Upper lobe of right lung (tissue), 1 donor: Measurements from ENCODE around the gene PDCD2L. TPM values are rescaled to one million over a fixed set of nuclear protein-coding genes. Genes with fewer than 3 reads are reported as not detected.

Experiments used
- ATAC-seq: fragments of 200-7000 bp; cut with Tn5 transposase; one replicate; pipeline ENCODE4 v1.9.1; 2020; ENCODE audit warnings: mild to moderate bottlenecking, moderate library complexity
- DNase-seq: peaks from one replicate; pipeline ENCODE4 v3.0.0-alpha.2; 2020
- H3K27ac ChIP-seq: fragments of 200-600 bp; one replicate; pipeline ENCODE4 v1.8.0; 2022
- H3K27me3 ChIP-seq: fragments of 200-600 bp; one replicate; pipeline ENCODE4 v1.8.0; 2022; ENCODE audit warnings: mild to moderate bottlenecking
- H3K36me3 ChIP-seq: fragments of 200-600 bp; one replicate; pipeline ENCODE4 v1.8.0; 2022
- H3K4me1 ChIP-seq: fragments of 200-600 bp; one replicate; pipeline ENCODE4 v1.8.0; 2022
- H3K4me3 ChIP-seq: fragments of 200-600 bp; one replicate; pipeline ENCODE4 v1.8.0; 2022; ENCODE audit warnings: mild to moderate bottlenecking
- H3K9me3 ChIP-seq: fragments of 200-600 bp; one replicate; pipeline ENCODE4 v1.8.0; 2022
- CTCF ChIP-seq: fragments of 200-600 bp; IDR thresholded peaks from one replicate; pipeline ENCODE4 v1.8.0; 2022; ENCODE audit warnings: antibody characterized with exemption
- intact Hi-C: fragments of 100-400 bp; cut with DNase I; formaldehyde crosslinking; loops from one replicate; pipeline ENCODE4 v1.11.0; 2022
- total RNA-seq: library from RNA; stranded (reverse); fragmentation: NEBNext Ultra II Directional; extraction: Animal tissue kit (Norgen Biotek cat#: 25700); gene quantifications from one replicate; pipeline ENCODE4 v1.2.1, GENCODE V29; 2021
- donor health status: DM: no; HTN: yes; CAD: no; lungs with severe emphysema.

PDCD2L gene
- total RNA-seq, 1 donor from 2014 or later: 7.4 TPM

GRCh38 chr19:34402074-34402600 lies 2.1 kb upstream of the PDCD2L start:
- Histone ChIP-seq H3K27ac (no peak overlapping the region), H3K27me3 (no peaks in the 10 kb centered on the region), H3K4me3 (no peak overlapping the region), H3K4me1 (peaks cover 4% of the 10 kb centered on the region), H3K36me3 (peaks cover 36% of the 10 kb centered on the region), H3K9me3 (no peaks in the 10 kb centered on the region)
- DNase-seq (no peak), ATAC-seq (no peak)
- TF ChIP-seq CTCF: no peak
- intact Hi-C loops: no loop called here

GRCh38 chr19:34403784-34404108 lies 453 bp upstream of the PDCD2L start:
- H3K27me3 ChIP-seq: no peaks in the 10 kb centered on the region
- H3K9me3 ChIP-seq: no peaks in the 10 kb centered on the region
- TF ChIP-seq CTCF: no peak
- peaks cover 28% of the 10 kb centered on the region for H3K36me3 ChIP-seq
- ATAC-seq (no peak), DNase-seq (no peak)
- intact Hi-C loops: no loop called here
- H3K4me3 ChIP-seq: peak overlapping the region; percentile 86
- H3K4me1 ChIP-seq: peaks cover 4% of the 10 kb centered on the region
- peak overlapping the region; percentile 80 for H3K27ac ChIP-seq

GRCh38 chr19:34405892-34406660 lies 1.9 kb downstream of the PDCD2L start:
- ATAC-seq: no peak
- Histone ChIP-seq H3K9me3 (no peaks in the 10 kb centered on the region), H3K27ac (no peak overlapping the region), H3K4me1 (peaks cover 4% of the 10 kb centered on the region), H3K36me3 (peaks cover 22% of the 10 kb centered on the region), H3K4me3 (no peak overlapping the region), H3K27me3 (no peaks in the 10 kb centered on the region)
- intact Hi-C loops: no loop called here
- TF ChIP-seq CTCF: no peak
- no peak for DNase-seq

- Histone ChIP-seq H3K9me3 (no peaks in the 10 kb centered on the region), H3K4me3 (no peak overlapping the region), H3K4me1 (peaks cover 4% of the 10 kb centered on the region), H3K27me3 (no peaks in the 10 kb centered on the region), H3K27ac (no peak overlapping the region), H3K36me3 (peaks cover 22% of the 10 kb centered on the region)
- ATAC-seq (no peak), DNase-seq (peak; percentile 19)
- TF ChIP-seq CTCF: no peak
- intact Hi-C loops: no loop called here
Observed at GRCh38 chr19:34408411-34408810, 4.2 kb downstream of the PDCD2L start.

GRCh38 chr19:34409189-34410164 lies 5.3 kb downstream of the PDCD2L start:
- TF ChIP-seq CTCF: no peak
- no peak overlapping the region for H3K4me3 ChIP-seq
- H3K4me1 ChIP-seq: peaks cover 4% of the 10 kb centered on the region
- DNase-seq (no peak), ATAC-seq (no peak)
- intact Hi-C loops: no loop called here
- no peaks in the 10 kb centered on the region for H3K9me3 ChIP-seq
- no peaks in the 10 kb centered on the region for H3K27me3 ChIP-seq
- peaks cover 31% of the 10 kb centered on the region for H3K36me3 ChIP-seq
- no peak overlapping the region for H3K27ac ChIP-seq
